Fibroblast of lung (primary cell): ENCODE results near the gene LUC7L3.

Experiments
- CTCF ChIP-seq, 2 donors: IDR thresholded peaks in 1 of 2; conservative IDR thresholded peaks in 1 of 2; 1 replicate in 1 of 2; 2 replicates in 1 of 2; pipeline ENCODE4 v1.5.1; 2011 to 2012; ENCODE audit warnings: low read length in 2 of 2, control low read depth in 1 of 2, inconsistent platforms in 1 of 2, low read depth in 1 of 2, mild to moderate bottlenecking in 1 of 2
- EZH2 ChIP-seq: IDR thresholded peaks from 2 replicates; pipeline ENCODE4 v1.5.1; 2012; ENCODE audit warnings: low read length, control low read depth, mild to moderate bottlenecking; ENCODE audit errors: missing control alignments

DNA sequence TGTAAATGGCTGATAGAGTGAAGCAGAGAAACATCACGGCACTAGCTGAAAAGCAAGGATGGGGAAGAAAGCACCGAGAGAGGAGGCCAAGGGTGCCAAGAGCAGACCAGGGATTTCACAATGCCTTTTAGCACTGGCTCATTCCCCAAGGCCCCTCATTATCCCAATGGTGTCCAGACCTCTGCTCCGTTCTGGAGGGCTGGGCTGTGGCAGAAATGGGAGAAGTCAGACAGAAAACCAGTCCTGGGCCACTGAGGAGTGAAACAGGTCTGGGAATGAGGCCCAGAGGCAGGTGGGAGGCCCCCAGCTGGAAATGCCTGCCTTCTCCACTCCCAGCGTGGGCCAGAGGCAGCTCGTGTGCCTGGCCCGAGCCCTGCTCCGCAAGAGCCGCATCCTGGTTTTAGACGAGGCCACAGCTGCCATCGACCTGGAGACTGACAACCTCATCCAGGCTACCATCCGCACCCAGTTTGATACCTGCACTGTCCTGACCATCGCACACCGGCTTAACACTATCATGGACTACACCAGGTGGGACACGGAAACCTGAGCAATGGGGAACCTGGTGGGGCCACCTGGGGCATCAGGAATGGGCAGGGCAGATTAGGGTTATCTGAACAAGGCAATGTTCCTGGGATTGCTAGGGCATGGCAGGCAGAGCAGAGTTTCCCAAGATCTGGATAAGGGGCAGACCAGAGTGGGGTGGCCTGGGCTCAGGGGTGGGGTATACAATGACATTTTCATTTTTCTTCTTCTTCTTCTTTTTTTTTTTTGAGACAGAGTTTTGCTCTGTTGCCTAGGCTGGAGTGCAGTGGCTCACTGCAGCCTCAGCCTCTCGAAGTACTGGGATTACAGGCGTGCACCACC lies 32.0 kb upstream of the LUC7L3 start:
- TF ChIP-seq CTCF (conservative IDR thresholded peaks at IDR 0.05 in 1 of 2, IDR thresholded peaks at IDR 0.05 in 1 of 2; ENCODE audit: low read depth in 1 of 2, low read length in 2 of 2) (no peak), EZH2 (no peak)
